SH-SY5Y (cell line): Measurements from ENCODE around the gene KLK1.

ENCODE experiments used
- GATA2 ChIP-seq: IDR thresholded peaks from 2 replicates; pipeline ENCODE4 v1.6.1; 2011; ENCODE audit warnings: mild to moderate bottlenecking, low read depth, low read length
- GATA3 ChIP-seq: IDR thresholded peaks from 2 replicates; pipeline ENCODE4 v1.6.1; 2011; ENCODE audit warnings: low read depth, mild to moderate bottlenecking, low read length, moderate library complexity

DNA sequence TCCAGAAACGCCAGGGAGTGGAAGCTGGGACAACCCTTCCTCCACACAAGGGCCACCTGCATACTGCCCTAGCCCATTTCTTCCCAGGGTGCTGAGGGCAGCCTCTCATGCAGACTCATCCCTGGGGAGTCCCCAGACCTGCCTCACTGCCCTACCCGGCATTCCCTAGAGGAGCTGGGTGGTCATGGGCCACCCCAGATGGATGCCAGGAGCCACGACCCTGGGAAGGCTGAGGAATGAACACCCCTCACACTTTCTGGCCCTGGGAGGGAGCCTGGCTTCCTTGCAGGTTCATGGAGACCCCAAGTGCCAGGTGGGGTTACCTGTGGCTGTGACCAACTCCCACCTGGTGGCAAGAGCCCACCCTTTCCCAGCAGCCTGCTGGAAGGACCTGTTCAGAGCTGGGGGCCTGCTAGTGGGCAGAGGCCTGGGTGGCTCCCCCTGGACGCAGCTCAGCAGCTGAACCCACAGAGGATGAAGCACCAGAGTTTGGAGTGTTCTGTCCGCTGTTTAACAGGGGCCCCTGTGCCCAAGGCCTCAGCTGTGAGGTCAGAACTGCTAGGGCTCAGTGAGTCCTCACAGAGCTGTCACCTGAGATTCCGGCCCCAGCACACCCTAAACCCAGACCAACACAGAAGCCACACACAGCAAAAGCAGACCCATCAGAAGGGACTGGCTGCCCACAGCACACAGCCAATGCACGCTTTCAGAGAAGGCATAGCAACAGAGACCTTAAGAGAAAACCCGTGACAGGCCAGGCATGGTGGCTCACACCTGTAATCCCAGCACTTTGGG, 26.8 kb downstream of the KLK1 start:
- TF ChIP-seq GATA2 (no peak), GATA3 (no peak)
